NCI-H2171 (cell line): Measurements from ENCODE around the gene ZNF232.
"Not testable (repeated sequence)": the region's sequence is repeated elsewhere in the genome, so short reads cannot be mapped to it uniquely, and the experiment has no call there.

Source experiments
- DNase-seq: peaks from one replicate; lab custom pipeline; 2025; lab: John Stamatoyannopoulos, UW

The ZNF232 gene

GRCh38 chr17:5097101-5097834 lies 14.4 kb downstream of the ZNF232 start:
- DNase-seq: peak; percentile 45

DNA sequence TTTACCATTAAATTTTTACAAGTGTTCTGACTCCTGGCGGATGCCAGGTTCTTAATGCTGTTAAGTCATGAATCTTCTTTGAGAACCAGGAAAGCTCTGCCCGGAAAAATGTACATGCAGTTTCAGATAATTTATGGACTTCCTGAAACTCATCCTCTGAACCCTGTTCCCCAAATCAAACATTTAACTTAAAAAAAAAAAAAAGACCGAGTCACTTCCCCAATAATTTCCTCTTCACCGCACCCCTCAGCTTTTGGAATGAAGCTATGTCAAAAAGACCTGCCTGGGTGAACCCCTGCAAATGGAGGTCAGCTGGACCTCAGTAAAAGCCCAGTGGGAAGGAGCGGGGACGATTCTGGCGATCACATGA lies 15.0 kb downstream of the ZNF232 start:
- no peak for DNase-seq

DNA sequence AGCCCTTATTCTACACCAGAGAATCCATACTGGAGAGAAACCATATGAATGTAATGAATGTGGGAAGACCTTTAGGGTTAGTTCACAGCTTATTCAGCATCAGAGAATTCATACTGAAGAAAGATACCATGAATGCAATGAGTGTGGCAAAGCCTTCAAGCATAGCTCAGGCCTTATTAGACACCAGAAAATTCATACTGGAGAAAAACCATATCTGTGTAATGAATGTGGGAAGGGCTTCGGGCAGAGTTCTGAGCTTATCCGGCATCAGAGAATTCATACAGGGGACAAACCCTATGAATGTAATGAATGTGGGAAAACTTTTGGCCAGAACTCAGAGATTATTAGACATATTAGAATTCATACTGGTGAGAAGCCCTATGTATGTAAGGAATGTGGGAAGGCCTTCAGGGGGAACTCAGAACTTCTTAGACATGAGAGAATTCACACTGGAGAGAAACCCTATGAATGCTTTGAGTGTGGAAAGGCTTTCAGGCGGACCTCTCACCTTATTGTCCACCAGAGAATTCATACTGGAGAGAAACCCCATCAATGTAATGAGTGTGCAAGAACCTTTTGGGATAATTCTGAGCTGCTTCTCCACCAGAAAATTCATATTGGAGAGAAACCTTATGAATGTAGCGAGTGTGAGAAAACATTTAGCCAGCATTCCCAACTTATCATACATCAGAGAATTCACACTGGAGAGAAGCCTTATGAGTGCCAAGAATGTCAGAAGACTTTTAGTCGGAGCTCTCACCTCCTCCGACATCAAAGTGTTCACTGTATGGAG lies 19.3 kb downstream of the ZNF232 start:
- DNase-seq: no peak

DNA sequence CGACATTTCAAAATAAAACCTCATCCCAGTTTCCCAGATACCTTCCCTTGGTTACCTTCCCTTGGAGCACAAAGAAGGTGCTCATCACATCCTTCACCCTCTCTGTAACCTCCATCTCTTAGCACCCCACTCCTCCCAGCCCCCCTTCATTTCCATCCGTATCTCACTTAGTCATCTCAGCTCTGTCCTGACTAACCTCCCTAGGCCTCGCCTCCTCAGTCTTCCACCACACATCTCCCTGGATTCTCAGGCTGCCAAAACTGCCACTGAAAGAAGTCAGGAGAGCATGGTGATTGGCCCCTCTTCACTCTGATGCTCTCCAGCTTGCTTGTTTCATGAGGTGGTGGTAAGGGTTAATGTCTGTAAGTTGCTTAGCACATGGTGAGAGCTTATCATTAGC lies 31.1 kb downstream of the ZNF232 start:
- no peak for DNase-seq

GRCh38 chr17:5078106-5079028 lies 33.3 kb downstream of the ZNF232 start, which contains the start of gene ZFP3:
Gene ZFP3 (plus strand): TSS chr17:5078467. CDS start chr17:5091505, 13,038 bp downstream.
- DNase-seq: peak; percentile 86

DNA sequence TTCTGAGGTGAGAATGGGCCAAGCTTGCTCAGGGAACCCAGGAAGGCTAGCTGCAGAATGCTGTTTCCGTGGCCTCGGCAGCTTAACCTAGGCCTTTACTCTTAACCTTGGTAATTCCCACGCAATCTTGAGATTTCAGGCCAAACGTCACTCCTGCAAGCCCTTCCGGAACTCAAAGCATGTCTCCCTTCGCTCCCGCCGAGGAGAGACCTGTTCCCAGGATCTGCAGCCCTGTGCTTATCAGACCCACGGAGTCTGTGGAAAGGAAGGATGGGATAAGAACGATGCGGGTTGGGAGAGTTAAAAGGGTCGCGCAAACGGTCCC lies 33.9 kb downstream of the ZNF232 start:
- no peak for DNase-seq

DNA sequence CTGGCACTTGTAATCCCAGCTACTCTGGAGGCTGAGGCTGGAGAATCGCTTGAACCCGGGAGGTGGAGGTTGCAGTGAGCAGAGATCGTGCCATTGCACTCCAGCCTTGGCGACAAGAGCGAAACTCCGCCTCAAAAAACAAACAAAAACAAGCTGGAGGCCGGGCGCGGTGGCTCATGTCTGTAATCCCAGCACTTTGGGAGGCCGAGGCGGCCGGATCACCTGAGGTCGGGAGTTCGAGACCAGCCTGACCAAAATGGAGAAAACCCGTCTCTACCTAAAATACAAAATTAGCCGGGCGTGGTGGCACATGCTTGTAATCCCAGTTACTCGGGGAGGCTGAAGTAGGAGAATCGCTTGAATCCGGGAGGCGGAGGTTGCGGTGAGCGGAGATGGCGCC lies 34.4 kb downstream of the ZNF232 start:
- not testable (repeated sequence) for DNase-seq

GRCh38 chr17:5075472-5075871 lies 36.2 kb downstream of the ZNF232 start:
- not testable (repeated sequence) for DNase-seq

GRCh38 chr17:5069724-5070123 lies 42.0 kb downstream of the ZNF232 start:
- no peak for DNase-seq

DNA sequence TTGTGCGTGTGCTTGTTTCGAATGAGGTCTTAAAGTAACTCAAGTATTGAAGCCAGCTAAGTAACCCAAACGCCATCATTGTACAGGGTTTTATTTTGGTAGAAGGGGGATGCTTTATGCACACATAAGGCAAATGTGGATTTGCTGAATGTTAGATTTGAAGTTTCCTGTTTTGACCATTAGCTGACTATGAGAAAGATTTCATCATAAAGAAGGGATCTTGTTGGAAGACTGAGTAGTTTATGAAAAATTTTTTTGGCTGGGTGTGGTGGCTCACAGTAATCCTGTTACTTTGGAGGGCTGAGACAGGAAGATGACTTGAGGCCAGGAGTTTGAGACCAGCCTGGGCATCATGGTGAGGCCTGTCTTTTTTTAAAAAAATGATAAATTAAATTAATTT lies 43.4 kb downstream of the ZNF232 start:
- DNase-seq: no peak

DNA sequence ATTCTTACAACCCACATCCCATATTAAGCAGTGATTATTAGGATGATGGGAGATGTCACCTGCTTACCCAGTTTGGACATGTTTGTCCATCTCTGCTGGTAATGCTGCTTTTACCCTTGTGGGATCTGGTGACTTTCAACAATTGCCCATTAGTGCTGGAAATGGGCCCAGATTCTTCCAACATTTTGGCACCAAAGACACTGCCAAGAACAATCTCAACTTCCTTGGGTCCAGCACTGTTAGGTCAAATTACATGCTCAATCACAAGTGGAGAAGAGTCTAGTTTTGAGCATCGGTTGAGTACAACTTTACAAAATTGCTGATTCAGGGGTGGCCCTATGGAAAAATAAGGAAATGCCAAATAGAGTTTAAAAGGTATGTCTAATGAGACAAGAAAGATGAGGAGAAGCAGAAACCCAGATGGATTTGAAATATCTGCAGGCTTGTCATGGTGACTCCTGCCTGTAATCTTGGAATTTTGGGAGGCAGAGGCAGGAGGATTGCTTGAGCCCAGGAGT lies 46.4 kb downstream of the ZNF232 start:
- DNase-seq: no peak
